Left ventricle myocardium superior (tissue), 1 donor: ENCODE measurements around the gene STX19. TPM values are rescaled to one million over a fixed set of nuclear protein-coding genes. Genes with fewer than 3 reads are reported as not detected.
A peak's percentile ranks its signal among the peaks of the same experiment; 100 is the strongest.
"Not testable (repeated sequence)": the region's sequence is repeated elsewhere in the genome, so short reads cannot be mapped to it uniquely, and the experiment has no call there.

Experiments used
- ATAC-seq: fragments of 200-7000 bp; cut with Tn5 transposase; one replicate; pipeline ENCODE4 v1.9.1; 2020; ENCODE audit warnings: mild to moderate bottlenecking, moderate library complexity
- DNase-seq: peaks from one replicate; pipeline ENCODE4 v3.0.0-alpha.2; 2020
- intact Hi-C: fragments of 100-400 bp; cut with micrococcal nuclease; formaldehyde crosslinking; loops from one replicate; pipeline ENCODE4 v1.11.0; 2022
- total RNA-seq: library from RNA; stranded (reverse); fragmentation: NEBNext Ultra II Directional; extraction: Animal tissue kit (Norgen Biotek cat#: 25700); gene quantifications from one replicate; pipeline ENCODE4 v1.2.1, GENCODE V29; 2021
- donor health status: DM: no; HTN: yes; CAD: no; lungs with severe emphysema.

Gene STX19
- total RNA-seq, 1 donor from 2014 or later, result not detected

DNA sequence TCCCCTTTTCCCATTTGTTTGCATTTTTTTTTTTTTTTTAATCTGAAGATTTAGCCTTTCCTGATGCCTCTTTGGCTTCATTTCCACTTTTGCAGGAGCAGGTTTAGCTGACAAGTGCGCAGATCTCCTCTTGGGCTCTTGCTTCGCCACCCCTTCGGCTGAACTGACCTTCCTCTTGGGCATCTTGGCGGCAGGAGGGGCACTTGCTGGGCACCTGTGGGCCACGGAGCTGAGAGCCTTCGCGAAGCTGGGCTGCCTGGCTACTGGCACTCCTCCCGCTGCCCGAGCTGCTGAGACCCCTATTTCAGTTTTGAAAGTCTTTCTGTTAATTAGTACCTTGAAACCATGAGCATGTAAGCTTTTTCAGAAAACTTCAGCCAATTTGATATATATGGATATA, 39.6 kb downstream of the STX19 start:
- no peak for ATAC-seq
- intact Hi-C loops, result no loop called here
- DNase-seq, result no peak

DNA sequence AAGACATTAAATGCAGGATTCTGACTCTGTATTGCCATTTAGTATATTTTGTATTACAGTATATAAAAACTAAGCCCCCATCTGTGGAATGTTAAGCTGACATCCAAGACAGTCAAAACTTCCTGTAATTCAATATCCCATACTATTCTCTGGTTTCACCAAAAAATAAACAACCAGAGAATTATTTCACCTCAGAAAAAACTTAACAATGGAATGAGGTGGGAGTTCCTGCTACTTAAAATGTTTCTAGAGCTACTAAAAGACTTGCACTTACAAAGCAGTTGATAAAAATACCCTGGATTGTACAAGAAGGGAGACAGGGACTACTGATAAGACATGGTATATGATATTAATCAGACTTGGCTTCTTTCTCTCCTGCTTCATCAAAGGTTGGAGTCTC, 40.1 kb downstream of the STX19 start:
- intact Hi-C loops, result no loop called here
- no peak for ATAC-seq
- DNase-seq, result no peak

DNA sequence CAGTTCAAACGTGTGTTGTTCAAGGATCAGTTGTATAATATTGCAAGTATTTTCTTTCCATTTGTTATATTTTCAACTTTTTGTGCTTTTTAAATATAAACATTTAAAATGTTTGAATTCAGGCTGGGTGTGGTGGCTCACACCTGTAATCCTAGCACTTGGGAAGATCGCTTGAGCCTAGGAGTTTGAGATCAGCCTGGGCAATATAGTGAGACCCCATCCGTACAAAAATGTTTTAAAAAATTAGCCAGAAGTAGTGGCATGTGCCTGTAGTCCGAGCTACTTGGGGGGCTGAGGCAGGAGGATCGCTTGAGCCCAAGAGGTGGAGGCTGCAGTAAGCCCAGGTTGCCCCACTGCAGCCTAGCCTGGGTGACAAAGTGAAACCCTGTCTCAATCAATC, 43.8 kb downstream of the STX19 start:
- DNase-seq, result no peak
- intact Hi-C loops, result no loop called here
- no peak for ATAC-seq

DNA sequence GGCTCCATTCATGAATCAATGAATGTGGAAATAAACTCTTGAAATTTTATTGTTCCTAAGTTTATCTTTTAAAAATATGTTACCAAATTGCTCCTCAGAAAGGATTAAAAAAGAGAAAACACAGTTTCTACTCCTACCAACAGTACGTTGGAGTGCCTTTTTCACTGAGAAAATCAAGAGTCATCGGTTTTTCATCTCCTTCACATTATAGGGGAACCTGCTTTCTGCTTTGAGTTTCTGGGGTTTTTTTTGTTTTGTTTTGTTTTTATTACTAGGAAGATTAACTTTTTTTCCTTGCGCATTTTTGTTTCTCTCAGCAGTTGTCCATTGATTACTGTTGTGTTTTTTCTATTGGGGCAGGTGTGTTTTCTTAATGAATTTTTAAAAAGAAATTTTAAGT, 45.0 kb downstream of the STX19 start:
- intact Hi-C loops, result no loop called here
- ATAC-seq (no peak), DNase-seq (no peak)

DNA sequence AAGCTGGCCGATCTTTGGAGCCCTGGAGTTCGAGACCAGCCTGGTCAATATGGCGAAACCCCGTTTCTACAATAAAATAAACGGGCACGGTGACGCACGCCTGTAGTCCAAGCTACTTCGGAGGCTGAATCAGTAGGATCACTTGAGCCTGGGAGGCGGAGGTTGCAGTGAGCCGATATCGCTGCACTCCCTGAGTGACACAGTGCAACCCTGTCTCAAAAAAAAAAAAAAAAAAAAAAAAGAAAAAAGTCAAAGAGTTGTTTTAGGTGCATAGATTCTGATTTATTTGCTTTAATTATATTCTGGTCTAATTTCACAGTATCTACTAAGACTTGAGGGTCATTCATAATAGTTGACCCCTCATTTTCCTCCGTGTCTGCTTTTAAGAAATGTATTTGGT, 46.7 kb downstream of the STX19 start:
- DNase-seq (no peak), ATAC-seq (no peak)
- intact Hi-C loops, result no loop called here

DNA sequence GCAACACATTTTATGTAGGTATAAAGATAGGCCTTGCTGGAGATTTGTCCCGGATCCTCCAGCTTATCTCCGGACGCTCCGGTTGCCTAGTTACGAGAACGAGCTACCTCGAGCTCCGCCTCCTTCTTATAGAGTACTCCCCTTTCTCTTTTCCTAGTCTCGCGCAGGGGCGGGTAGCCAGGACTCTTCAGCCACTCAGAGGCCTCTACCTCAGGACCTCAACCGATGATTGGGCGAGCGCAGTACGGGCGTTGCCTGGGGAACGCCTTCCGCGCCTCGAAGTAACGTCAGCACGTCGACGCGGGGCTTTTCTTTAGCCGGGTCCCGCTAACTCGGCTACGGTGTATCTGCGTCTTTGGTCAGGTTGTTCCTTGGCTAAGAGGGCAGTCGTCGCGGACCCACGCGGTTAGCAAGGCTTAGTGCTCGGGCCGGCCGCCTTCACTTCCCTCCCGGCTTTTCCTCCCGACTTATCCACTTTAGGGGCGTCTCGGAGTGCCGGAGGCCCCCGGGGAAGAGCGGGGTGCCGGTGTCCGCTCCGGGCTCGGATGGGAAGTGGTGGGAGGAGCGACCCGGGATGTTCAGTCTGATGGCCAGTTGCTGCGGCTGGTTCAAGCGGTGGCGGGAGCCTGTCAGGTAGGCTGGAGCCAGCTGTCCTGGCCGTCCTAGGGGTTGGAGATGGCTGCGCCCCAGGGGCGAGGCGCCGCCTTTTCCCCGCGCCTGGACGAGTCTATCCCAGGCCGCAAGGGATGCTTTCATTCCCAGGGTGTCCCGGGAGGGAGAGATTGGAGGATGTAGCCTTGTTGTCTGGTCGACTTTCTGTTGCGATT, 48.3 kb downstream of the STX19 start, which contains the start of gene ARL13B:
Gene ARL13B, plus strand, starts transcription at position 306 of the 827 bp plus-strand sequence. Its CDS starts 269 bp downstream, at position 575.
- DNase-seq (peak; percentile 98), ATAC-seq (peak; percentile 100)
- intact Hi-C loops, result no loop called here

DNA sequence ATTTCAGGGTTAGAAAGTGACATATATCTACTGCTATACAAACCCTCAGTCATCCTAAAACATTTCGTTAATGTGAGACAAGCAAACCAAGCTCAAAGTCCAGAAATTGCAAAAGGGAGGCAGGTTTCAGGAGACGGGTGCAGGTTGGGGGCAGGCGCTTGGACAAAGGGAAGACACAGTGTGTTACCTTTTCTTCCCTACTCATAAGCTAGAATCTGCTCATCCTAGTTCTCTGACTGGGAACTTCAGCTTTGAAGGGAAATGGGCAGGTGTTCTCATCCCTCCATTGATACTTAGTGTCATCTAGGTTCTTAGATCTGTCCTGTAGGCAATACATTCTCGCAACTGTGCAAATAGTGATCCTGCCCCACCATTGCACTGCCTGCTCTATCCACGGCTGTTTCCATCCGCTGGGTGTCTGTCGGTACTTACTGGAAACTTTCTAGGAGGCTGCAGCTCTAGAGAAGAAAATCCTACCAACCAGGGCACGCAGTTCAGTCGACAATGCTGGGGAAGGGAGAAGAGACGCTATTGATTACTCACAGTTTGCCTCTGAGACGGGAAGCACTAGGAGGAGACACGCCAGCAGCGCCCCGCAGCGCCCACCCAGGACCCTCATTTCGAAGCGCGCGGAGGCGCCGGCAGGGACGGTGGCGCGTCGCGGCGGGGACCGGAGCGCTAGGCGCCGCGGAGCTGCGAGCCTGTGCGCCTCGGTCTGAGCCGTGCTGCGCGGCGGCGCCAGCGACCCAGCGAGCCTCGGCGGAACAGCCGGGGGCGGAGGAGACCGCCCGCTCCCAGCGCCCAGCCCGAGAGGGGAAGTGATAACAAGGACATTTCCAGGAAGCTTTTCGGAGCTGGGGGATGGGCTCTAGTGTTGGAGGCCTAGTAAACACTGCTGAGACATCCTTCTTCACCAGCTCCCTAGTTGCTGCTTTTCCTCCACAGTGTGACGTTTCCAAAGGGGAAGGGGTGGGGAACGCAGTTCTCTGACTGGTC, 55.0 kb downstream of the STX19 start, which contains the start of gene PROS1:
Gene PROS1, minus strand, starts transcription at position 766 of the 996 bp plus-strand sequence. Its CDS starts 147 bp downstream, at position 619.
- intact Hi-C loops, result no loop called here
- DNase-seq, result peak; percentile 89

DNA sequence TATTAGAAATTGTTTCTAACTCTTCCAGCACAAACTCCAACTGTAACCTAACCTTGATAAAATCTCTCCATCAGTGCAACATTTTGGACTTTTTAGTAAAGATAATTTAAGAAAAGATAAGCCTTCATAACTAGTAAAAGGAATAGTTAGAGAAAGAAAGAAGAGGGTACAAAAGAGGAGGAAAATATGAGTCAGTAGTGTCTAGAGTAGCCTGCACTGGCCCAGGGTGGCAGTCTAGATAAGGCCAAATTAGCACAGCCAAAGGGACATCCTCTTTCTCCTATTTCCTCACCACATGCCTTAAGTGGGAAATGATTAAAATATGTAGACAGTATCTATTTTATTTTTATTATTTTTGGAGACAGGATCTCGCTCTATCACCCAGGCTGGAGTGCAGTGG, 58.4 kb downstream of the STX19 start:
- intact Hi-C loops, result no loop called here
- ATAC-seq (no peak), DNase-seq (no peak)

More for the DNA sequence above, 55.0 kb downstream of the STX19 start, which contains the start of gene PROS1:
- peak; percentile 98 for ATAC-seq

DNA sequence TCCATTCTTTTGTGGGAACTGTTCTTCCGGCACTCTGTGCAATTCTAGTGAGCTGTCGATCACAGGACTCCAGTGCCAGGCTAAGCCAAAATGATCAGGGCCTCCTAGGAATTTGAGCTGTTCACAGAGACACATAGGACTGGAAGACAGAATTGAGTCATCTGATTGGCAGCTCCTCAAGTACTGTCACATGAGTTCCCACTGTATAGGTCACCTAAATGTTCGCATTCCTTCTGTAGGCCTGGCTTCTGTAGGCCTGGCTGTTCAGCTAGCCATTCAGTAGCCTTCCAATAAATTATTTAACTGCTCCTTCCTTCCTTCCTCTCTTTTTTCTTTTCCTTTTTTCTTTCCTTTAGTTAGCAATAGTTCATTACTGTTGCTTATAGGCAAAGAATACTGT, 59.0 kb downstream of the STX19 start:
- DNase-seq (no peak), ATAC-seq (peak; percentile 13)
- intact Hi-C loops, result no loop called here

DNA sequence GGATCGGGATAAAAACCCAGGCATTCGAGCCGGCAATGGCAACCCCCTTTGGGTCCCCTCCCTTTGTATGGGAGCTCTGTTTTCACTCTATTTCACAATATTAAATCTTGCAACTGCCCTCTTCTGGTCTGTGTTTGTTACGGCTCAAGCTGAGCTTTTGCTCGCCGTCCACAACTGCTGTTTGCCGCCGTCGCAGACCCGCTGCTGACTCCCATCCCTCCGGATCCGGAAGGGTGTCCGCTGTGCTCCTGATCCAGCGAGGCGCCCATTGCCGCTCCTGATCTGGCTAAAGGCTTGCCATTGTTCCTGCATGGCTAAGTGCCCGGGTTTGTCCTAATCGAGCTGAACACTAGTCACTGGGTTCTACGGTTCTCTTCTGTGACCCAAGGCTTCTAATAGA, 63.3 kb downstream of the STX19 start:
- DNase-seq, ATAC-seq, intact Hi-C loops: not testable (repeated sequence)

Other genes with a start within 250 kb of the STX19 start
- gene PROS1, start 54.7 kb downstream of the STX19 start, total RNA-seq, result 38.0 TPM
- gene ARL13B, start 48.4 kb downstream of the STX19 start, total RNA-seq, result 4.5 TPM
- gene DHFR2, start 34.3 kb upstream of the STX19 start, total RNA-seq, result 3.5 TPM
- 5.7 TPM for gene NSUN3, start 34.5 kb upstream of the STX19 start, total RNA-seq